ENCODE measurements around the gene OSCP1. TPM values are rescaled to one million over a fixed set of nuclear protein-coding genes. Genes with fewer than 3 reads are reported as not detected.
A peak's percentile ranks its signal among the peaks of the same experiment; 100 is the strongest.

The OSCP1 gene
- total and polyA plus RNA-seq, 12 donors = 2.1 to 9.6 (median 7.7) TPM

GRCh38 chr1:36469163-36469562 lies 18.9 kb upstream of the OSCP1 start:
- H3K9me3 ChIP-seq = no peaks in the 10 kb centered on the region
- intact Hi-C loops (cut with DNase I) = loop anchor here in 1 of 10 donors (5.0 kb wide), 1 partner anchor 1218 kb away; no protein-coding TSS in a partner anchor
- H3K4me3 ChIP-seq = no peak overlapping the region
- ATAC-seq (no peak), DNase-seq (no peak)
- 88 to 90% methylated on average over 2 of the region's 2 CpGs for WGBS, 2 donors
- peaks cover 0 to 28% (median 0%) of the 10 kb centered on the region in 9 donors for H3K36me3 ChIP-seq
- TF ChIP-seq CTCF (IDR thresholded peaks at IDR 0.05) = no peak
- peaks cover 0 to 9% (median 4%) of the 10 kb centered on the region in 9 donors for H3K4me1 ChIP-seq
- no peak overlapping the region for H3K27ac ChIP-seq
- H3K27me3 ChIP-seq = peaks cover 0 to 6% (median 0%) of the 10 kb centered on the region in 7 donors

DNA sequence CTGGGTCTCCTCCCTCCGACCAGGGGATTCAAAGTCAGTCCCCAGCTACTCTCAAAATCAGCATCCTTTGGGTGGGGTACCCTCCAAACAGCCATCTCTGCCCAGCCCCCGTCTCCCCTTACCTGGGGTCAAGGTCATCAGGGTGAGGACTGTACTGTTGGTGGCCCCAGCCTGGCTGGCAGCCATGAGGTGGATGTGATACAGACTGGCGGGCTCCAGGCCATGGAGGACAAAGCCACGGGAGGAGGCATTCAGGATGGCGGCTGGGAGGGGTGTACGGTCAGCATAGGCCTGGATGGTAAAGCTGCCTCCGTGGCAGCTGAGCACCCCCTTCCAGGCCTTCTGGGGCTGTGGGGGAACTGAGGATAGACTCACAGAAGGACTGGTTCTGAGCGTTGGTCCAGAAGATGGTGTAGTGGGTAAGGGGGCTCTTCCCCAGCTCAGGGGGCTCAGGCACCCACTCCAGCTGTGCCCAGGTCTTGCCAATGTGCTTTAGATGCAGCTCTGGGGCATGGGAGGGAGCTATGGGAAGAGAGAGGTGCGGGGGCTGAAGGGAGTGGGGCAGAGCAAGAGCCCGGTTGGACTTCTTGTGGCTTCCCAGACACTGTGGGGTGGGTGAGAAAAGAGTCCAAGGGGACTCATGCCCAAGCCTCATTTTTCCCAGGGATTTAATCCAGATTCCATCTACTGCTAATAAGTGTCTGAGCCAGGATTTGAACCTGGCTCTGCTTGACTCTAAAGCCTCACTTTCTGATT lies 17.6 kb upstream of the OSCP1 start:
- WGBS, 2 donors = 85 to 88% methylated on average over 10 of the region's 10 CpGs
- intact Hi-C loops (cut with DNase I) = loop anchor here in 1 of 10 donors (5.0 kb wide), 1 partner anchor 1219 kb away; no protein-coding TSS in a partner anchor

GRCh38 chr1:36467027-36467410 lies 16.8 kb upstream of the OSCP1 start:
- ATAC-seq = no peak
- Histone ChIP-seq H3K4me3 (no peak overlapping the region), H3K27ac (no peak overlapping the region), H3K27me3 (no peaks in the 10 kb centered on the region), H3K36me3 (peaks cover 0 to 29% (median 0%) of the 10 kb centered on the region in 9 donors), H3K9me3 (no peaks in the 10 kb centered on the region), H3K4me1 (peaks cover 8 to 24% (median 17%) of the 10 kb centered on the region in 9 donors)
- no peak for DNase-seq
- TF ChIP-seq CTCF (IDR thresholded peaks at IDR 0.05) = no peak
- 88 to 94% methylated on average over 4 of the region's 4 CpGs for WGBS, 2 donors
- intact Hi-C loops (cut with DNase I) = loop anchor here in 1 of 10 donors (5.0 kb wide), 1 partner anchor 1220 kb away; no protein-coding TSS in a partner anchor

More for the DNA sequence above, 17.6 kb upstream of the OSCP1 start:
- Histone ChIP-seq H3K4me3 (no peak overlapping the region), H3K27me3 (no peaks in the 10 kb centered on the region), H3K4me1 (peaks cover 6 to 18% (median 11%) of the 10 kb centered on the region in 9 donors), H3K27ac (no peak overlapping the region), H3K9me3 (no peaks in the 10 kb centered on the region), H3K36me3 (peaks cover 0 to 24% (median 0%) of the 10 kb centered on the region in 9 donors)
- ATAC-seq (no peak), DNase-seq (no peak)
- no peak for TF ChIP-seq CTCF (IDR thresholded peaks at IDR 0.05)

GRCh38 chr1:36466370-36467026 lies 16.2 kb upstream of the OSCP1 start:
- 88 to 89% methylated on average over 12 of the region's 12 CpGs for WGBS, 2 donors
- intact Hi-C loops (cut with DNase I) = loop anchor here in 1 of 10 donors (5.0 kb wide), 1 partner anchor 1221 kb away; no protein-coding TSS in a partner anchor
- Histone ChIP-seq H3K27me3 (no peaks in the 10 kb centered on the region), H3K4me1 (peaks cover 8 to 25% (median 17%) of the 10 kb centered on the region in 9 donors), H3K9me3 (no peaks in the 10 kb centered on the region), H3K36me3 (peaks cover 0 to 34% (median 3%) of the 10 kb centered on the region in 9 donors), H3K4me3 (no peak overlapping the region), H3K27ac (no peak overlapping the region)
- TF ChIP-seq CTCF (IDR thresholded peaks at IDR 0.05) = no peak
- peak in 1 of 8 donors; percentile 5 for ATAC-seq
- no peak for DNase-seq
